Measurements from ENCODE around the gene CFAP77.

CFAP77 gene

GRCh38 chr9:132461281-132461896 lies 51.4 kb downstream of the CFAP77 start:
- Histone ChIP-seq H3K27ac (replicated peaks) (no peak overlapping the region), H3K27me3 (ENCODE audit: insufficient read depth, poor library complexity, severe bottlenecking) (peaks cover 2% of the 10 kb centered on the region), H3K4me3 (replicated peaks; ENCODE audit: insufficient read depth, low read length) (no peak overlapping the region)
- TF ChIP-seq SPI1 (IDR thresholded peaks at IDR 0.05; ENCODE audit: borderline replicate concordance, low read depth): no peak
- no peak for DNase-seq (ENCODE audit: low read depth in 1 of 2, low spot score in 1 of 2)

- H3K27ac ChIP-seq (replicated peaks): no peak overlapping the region
- no peak for DNase-seq (ENCODE audit: low read depth in 1 of 2, low spot score in 1 of 2)
- no peak overlapping the region for H3K4me3 ChIP-seq (replicated peaks; ENCODE audit: insufficient read depth, low read length)
- TF ChIP-seq GABPA (IDR thresholded peaks at IDR 0.05; ENCODE audit: low read depth) (no peak), SPI1 (IDR thresholded peaks at IDR 0.05; ENCODE audit: borderline replicate concordance, low read depth) (no peak), POLR2AphosphoS5 (IDR thresholded peaks at IDR 0.05; ENCODE audit: low read depth) (no peak), REST (IDR thresholded peaks at IDR 0.05; ENCODE audit: insufficient replicate concordance, low read depth) (no peak)
- TF ChIP-seq, protein P1, sequence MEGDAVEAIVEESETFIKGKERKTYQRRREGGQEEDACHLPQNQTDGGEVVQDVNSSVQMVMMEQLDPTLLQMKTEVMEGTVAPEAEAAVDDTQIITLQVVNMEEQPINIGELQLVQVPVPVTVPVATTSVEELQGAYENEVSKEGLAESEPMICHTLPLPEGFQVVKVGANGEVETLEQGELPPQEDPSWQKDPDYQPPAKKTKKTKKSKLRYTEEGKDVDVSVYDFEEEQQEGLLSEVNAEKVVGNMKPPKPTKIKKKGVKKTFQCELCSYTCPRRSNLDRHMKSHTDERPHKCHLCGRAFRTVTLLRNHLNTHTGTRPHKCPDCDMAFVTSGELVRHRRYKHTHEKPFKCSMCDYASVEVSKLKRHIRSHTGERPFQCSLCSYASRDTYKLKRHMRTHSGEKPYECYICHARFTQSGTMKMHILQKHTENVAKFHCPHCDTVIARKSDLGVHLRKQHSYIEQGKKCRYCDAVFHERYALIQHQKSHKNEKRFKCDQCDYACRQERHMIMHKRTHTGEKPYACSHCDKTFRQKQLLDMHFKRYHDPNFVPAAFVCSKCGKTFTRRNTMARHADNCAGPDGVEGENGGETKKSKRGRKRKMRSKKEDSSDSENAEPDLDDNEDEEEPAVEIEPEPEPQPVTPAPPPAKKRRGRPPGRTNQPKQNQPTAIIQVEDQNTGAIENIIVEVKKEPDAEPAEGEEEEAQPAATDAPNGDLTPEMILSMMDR (IDR thresholded peaks at IDR 0.05; ENCODE audit: insufficient read depth, low read length): no peak
- H3K27me3 ChIP-seq (ENCODE audit: insufficient read depth, poor library complexity, severe bottlenecking): peaks cover 6% of the 10 kb centered on the region
Observed at GRCh38 chr9:132461971-132462370, 52.0 kb downstream of the CFAP77 start.

DNA sequence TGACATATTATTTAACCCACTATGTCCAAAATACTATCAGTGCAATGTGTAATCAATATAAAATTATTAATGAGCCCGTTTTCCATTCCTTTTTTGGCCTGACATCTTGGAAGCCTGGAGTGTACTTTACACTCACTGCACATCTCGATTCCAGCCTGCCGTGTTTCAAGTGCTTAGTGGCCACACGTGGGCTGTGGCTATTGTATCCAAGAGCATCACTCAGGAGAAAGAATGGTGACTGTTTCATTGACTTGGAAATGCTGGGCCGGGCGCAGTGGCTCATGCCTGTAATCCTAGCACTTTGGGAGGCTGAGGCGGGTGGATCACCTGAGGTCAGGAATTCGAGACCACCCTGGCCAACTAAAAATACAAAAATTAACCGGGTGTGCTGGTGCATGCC lies 54.5 kb downstream of the CFAP77 start:
- H3K27me3 ChIP-seq (ENCODE audit: insufficient read depth, poor library complexity, severe bottlenecking): peaks cover 6% of the 10 kb centered on the region
- H3K27ac ChIP-seq (replicated peaks): no peak overlapping the region
- TF ChIP-seq, protein P1 (IDR thresholded peaks at IDR 0.05; ENCODE audit: insufficient read depth, low read length): no peak
- TF ChIP-seq REST (IDR thresholded peaks at IDR 0.05; ENCODE audit: insufficient replicate concordance, low read depth) (no peak), SPI1 (IDR thresholded peaks at IDR 0.05; ENCODE audit: borderline replicate concordance, low read depth) (no peak), GABPA (IDR thresholded peaks at IDR 0.05; ENCODE audit: low read depth) (no peak), POLR2AphosphoS5 (IDR thresholded peaks at IDR 0.05; ENCODE audit: low read depth) (no peak)
- no peak overlapping the region for H3K4me3 ChIP-seq (replicated peaks; ENCODE audit: insufficient read depth, low read length)
- DNase-seq (ENCODE audit: low read depth in 1 of 2, low spot score in 1 of 2): no peak

GRCh38 chr9:132465131-132465635 lies 55.2 kb downstream of the CFAP77 start:
- no peak overlapping the region for H3K27ac ChIP-seq (replicated peaks)
- peaks cover 6% of the 10 kb centered on the region for H3K27me3 ChIP-seq (ENCODE audit: insufficient read depth, poor library complexity, severe bottlenecking)
- H3K4me3 ChIP-seq (replicated peaks; ENCODE audit: insufficient read depth, low read length): no peak overlapping the region
- DNase-seq (ENCODE audit: low read depth in 1 of 2, low spot score in 1 of 2): no peak
- TF ChIP-seq POLR2AphosphoS5 (IDR thresholded peaks at IDR 0.05; ENCODE audit: low read depth) (no peak), SPI1 (IDR thresholded peaks at IDR 0.05; ENCODE audit: borderline replicate concordance, low read depth) (no peak), GABPA (IDR thresholded peaks at IDR 0.05; ENCODE audit: low read depth) (no peak), REST (IDR thresholded peaks at IDR 0.05; ENCODE audit: insufficient replicate concordance, low read depth) (no peak)
